Coronary artery (tissue), 2 donors: Measurements from ENCODE around the gene GABRG3.

Experiments used
- DNase-seq: peaks from one replicate; pipeline ENCODE4 v3.0.0-alpha.2; 2017; ENCODE audit warnings: low spot score
- H3K27ac ChIP-seq, 2 donors: fragments of 200-600 bp; sonication (generic); one replicate each; pipeline ENCODE4 v1.5.1; 2016 to 2019
- H3K4me3 ChIP-seq: fragments of 200-600 bp; sonication (generic); 2 replicates; pipeline ENCODE4 v1.5.1; 2016; ENCODE audit warnings: mild to moderate bottlenecking, moderate library complexity
- CTCF ChIP-seq: fragments of 200-600 bp; sonication (generic); IDR thresholded peaks from one replicate; pipeline ENCODE4 v1.5.1; 2019; ENCODE audit warnings: antibody characterized with exemption

GABRG3 gene

DNA sequence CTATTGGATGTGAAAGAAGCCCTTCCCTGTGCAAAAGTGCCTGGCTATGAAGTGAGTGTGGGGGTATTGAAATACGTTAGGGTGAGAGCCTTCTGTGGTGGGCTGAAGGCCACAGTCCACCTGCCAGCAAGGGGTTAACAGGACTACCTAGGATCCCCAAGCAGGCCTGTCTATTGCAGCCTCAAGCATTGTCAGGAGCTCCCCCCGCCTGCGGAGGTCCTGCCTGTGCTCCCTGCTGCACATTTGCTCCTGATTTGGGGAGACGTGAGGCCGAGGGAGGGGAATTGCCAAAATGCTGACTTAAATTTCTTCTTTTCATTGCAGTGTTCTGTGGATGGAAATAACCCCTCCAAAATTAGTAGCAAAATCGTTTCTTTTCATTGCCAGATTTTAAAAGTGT lies 56.2 kb downstream of the GABRG3 start:
- DNase-seq, result no peak
- TF ChIP-seq CTCF, result no peak
- Histone ChIP-seq H3K4me3 (no peak overlapping the region), H3K27ac (no peak overlapping the region)

DNA sequence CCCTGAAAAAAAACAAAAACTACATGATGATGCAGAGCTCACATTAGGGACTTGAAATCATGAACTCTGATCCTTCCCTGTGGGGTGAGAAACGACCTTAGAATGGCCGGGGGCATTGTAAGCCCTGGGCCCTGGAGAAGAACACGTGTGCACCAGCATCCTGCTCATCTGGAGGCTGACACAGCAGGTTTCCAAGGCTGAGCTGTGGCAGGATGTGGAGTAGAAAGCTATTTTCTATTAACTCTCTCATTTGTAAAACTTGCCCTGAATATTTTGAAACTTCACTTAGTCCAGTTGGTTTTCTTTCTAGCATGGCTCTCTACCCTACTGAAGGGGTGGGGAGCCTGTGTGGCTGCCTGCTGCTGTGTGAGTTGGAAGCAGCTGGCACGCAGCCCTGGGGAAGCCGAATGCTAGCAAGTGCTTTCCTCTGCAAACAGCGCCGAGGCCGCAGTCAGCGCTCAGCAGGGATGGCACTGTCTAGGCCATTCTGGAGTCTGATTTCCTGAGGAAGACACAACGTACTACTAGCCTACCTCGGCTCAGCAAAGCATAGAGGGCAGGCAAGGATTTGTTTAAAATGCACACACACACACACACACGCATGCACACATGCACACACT lies 58.0 kb downstream of the GABRG3 start:
- no peak overlapping the region for H3K27ac ChIP-seq
- TF ChIP-seq CTCF, result no peak
- no peak for DNase-seq
- H3K4me3 ChIP-seq, result no peak overlapping the region

DNA sequence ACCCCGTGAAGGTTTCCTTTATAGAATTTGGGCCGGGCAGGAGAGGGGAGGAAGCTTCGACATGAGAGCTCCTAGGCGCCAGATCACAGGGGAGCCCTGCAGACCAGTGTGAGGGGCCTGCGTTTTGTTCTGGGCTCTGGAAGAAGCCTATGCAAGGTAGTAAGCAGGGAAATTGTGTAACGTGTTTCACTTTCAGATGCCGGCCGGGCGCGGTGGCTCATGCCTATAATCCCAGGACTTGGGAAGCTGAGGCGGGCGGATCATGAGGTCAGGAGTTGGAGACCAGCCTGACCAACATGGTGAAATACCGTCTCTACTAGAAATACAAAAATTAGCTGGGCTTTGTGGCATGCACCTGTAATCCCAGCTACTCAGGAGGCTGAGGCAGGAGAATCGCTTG lies 65.2 kb downstream of the GABRG3 start:
- TF ChIP-seq CTCF, result no peak
- H3K4me3 ChIP-seq, result no peak overlapping the region
- no peak for DNase-seq
- no peak overlapping the region for H3K27ac ChIP-seq

DNA sequence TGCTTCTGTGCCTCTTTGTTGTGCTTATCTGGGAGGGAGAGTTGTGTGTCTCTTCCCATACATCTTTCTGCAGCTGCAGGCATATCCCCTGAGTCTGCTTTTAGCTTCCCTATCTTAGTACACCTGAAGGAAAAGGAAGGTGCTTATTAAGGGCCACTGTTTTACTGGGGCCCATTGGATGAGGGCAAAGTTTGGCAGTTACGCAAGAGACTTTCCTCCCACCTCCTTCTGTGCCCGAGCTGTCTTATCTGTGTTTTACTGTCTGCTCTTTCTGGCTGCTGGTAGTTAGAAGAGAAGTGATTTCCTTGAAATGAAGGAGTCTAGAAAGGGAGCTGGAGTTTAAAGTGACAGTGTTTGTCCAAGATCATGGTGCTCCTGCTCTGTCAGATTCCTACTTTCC lies 66.5 kb downstream of the GABRG3 start:
- Histone ChIP-seq H3K4me3 (no peak overlapping the region), H3K27ac (no peak overlapping the region)
- no peak for DNase-seq
- TF ChIP-seq CTCF, result no peak

DNA sequence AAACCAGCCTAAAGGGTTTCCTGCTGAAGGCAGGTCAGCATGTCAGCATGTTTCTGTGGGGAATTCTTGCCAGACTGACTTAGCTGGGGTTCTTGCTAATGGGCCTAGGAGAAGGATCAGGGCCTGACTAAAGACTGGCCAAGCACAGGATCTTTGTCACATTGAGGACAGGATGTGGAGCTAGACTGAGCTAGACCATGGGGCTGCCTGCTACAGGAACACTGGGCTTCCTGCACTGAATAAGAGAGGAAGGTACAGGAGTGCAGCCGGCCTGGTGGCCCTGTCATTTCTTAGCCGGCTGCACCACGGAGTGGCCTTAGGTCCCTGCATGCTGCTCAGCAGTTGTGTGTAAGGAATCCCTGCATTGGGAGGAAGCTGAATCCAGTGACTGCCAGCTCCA lies 68.2 kb downstream of the GABRG3 start:
- no peak for TF ChIP-seq CTCF
- Histone ChIP-seq H3K27ac (no peak overlapping the region), H3K4me3 (no peak overlapping the region)
- no peak for DNase-seq

DNA sequence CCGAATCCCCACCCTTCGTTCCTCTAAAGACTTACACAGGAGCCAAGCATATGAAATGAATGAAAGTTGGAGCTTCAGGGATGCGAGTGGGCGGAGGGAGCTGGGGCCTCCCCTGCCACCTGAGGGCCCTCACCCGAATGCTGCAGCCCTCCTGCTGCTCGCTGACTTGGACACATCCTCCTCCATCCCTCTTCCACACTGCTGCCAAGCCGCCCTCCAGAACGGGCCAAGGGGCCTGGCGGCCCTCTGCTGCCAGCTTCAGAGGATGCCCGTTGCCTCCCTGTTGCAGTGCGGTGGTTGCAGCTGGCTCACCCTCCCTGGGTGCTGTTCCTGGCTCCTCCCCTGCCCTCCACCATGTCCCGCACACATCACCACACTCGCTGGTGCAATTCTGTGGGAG lies 71.2 kb downstream of the GABRG3 start:
- H3K4me3 ChIP-seq, result no peak overlapping the region
- DNase-seq, result no peak
- TF ChIP-seq CTCF, result no peak
- no peak overlapping the region for H3K27ac ChIP-seq

DNA sequence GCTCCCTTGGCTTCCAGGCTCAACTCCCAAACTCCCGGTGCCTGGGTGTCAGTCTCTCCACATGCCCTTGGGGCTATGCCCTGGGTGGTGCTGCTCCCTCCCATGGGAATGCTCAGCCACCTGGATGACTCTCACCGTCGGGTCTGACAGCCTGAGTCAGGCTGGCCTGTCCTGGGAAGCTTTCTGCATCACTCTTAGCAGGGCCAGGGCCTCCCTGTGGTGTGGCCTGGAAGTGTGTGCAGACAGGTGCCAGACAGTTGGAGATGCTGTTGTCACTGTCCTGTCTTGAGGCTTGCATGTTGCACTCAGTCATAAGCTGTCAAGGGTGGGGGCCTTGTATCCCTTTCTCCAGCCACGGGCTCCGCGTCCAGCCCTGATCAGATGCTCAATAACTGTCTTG lies 71.7 kb downstream of the GABRG3 start:
- no peak for TF ChIP-seq CTCF
- no peak for DNase-seq
- Histone ChIP-seq H3K4me3 (no peak overlapping the region), H3K27ac (no peak overlapping the region)
